IPS-11a (cell line): ENCODE results near the gene LPAR1.
"Not testable (repeated sequence)": the region's sequence is repeated elsewhere in the genome, so short reads cannot be mapped to it uniquely, and the experiment has no call there.

ENCODE experiments used
- H3K4me3 ChIP-seq: one replicate; pipeline ENCODE4 v1.5.1; 2013; ENCODE audit warnings: low read depth, low read length, control low read depth

Gene LPAR1

GRCh38 chr9:110886832-110887231 is 151.4 kb downstream of the LPAR1 start:
- no peak overlapping the region for H3K4me3 ChIP-seq

DNA sequence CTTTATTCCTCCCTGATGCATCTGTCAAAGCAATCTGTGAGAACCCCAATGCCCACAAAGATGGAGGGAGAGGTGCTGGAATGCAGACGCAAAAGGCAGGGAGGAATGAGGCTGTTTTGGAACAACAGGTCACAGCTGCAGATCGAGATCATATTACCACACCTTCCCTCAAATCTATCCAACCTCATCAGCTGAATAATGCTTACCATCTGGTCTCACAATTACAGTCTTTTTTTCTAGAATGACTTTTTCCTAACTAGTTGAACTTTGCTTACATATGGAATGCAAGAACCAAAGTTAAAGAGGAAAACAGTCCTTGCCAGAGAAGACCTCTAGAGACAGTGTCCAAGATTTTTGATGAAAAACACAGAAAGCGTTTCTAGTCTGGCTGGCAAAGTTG is 158.1 kb downstream of the LPAR1 start:
- no peak overlapping the region for H3K4me3 ChIP-seq

- H3K4me3 ChIP-seq = no peak overlapping the region
Observed at GRCh38 chr9:110877374-110877773, 160.9 kb downstream of the LPAR1 start.

DNA sequence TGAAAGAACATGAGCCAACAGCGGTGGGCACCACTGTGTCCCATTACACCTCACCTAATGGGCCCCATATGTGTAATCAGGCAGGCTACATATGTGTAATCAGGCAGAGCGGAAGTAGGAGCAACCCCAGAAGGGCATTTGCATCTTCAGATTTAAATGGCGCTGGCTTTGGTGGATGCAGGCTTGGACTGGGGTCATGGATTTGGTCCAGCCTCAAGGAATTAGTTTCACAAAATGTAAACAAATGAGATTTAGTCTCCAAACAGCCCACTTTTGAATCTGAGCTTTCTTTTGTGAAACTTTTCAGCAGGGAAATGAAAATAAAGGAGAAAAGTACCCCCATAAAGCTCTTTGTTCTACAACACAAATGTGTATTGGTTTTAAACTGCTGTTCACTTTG is 161.3 kb downstream of the LPAR1 start:
- no peak overlapping the region for H3K4me3 ChIP-seq

DNA sequence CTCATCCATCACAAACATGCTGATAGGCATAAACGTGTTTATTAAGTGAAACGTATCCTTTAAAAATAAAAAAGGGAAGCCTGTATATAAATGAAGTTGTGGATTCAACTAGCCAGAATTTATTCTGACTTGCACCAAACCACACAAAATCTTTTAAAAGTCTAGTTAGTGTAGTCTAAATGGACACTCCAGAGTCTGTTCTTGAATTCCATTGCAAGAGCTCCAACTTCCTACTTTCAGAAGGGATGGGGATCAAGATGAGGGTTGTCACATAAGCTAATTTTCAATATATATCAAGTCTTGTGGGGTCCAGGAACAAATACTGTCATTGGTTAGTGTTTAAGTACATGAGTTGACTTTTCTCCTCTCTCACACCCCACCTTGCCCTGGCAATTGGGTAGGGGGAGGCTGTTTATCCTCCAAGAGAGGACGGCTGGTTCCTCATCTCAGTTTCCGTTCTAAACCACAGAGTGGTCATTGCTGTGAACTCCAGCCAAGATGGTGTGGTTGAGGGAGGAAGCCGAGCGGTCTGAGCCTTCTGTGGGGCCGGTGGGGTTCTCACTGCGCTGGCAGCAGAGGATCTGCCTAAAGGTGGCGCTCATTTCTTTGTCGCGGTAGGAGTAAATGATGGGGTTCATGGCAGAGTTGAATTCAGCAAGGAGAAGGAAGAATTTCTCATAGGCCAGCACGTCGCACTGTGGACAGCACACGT is 163.2 kb downstream of the LPAR1 start:
- H3K4me3 ChIP-seq = no peak overlapping the region

GRCh38 chr9:110872920-110873319 is 165.3 kb downstream of the LPAR1 start:
- H3K4me3 ChIP-seq = no peak overlapping the region

- no peak overlapping the region for H3K4me3 ChIP-seq
Observed at GRCh38 chr9:110871736-110872135, 166.5 kb downstream of the LPAR1 start.

DNA sequence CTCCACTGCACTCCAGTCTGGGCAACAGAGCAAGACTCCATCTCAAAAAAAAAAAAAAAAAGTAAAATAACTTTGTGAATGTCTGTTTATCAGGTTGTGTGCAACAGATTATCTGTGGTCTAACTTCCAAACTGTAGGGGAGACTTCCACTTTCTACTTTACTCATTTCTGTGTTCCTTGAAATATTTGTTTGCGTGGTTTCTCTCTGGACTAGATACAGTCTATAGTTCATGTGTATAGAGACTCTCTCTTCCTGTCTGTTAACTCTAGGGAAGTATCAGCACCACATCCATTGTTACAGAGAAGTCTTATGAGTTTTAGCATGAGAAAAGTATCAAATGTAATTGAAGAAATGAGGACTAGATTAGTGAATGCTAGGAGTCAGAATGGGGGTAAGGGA is 168.3 kb downstream of the LPAR1 start:
- H3K4me3 ChIP-seq = no peak overlapping the region

DNA sequence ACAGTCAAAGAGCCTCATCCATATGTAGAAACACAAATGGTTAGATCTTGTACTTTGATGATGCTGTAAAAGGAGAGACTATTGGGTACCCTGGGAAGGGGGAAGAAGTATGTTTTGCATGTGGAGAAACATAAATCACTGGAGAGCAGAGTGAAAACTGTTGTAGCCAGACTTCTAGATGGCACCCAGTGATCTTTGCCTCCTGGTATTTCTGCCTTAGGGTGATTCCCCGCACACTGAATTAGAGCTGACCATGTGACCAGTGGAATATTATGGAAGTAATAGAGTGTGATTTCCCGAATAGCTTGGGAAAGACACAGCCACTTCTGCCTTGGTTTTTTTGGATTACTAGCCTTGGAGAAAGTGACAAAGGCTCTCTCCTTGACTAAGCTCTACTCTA is 174.3 kb downstream of the LPAR1 start:
- no peak overlapping the region for H3K4me3 ChIP-seq

DNA sequence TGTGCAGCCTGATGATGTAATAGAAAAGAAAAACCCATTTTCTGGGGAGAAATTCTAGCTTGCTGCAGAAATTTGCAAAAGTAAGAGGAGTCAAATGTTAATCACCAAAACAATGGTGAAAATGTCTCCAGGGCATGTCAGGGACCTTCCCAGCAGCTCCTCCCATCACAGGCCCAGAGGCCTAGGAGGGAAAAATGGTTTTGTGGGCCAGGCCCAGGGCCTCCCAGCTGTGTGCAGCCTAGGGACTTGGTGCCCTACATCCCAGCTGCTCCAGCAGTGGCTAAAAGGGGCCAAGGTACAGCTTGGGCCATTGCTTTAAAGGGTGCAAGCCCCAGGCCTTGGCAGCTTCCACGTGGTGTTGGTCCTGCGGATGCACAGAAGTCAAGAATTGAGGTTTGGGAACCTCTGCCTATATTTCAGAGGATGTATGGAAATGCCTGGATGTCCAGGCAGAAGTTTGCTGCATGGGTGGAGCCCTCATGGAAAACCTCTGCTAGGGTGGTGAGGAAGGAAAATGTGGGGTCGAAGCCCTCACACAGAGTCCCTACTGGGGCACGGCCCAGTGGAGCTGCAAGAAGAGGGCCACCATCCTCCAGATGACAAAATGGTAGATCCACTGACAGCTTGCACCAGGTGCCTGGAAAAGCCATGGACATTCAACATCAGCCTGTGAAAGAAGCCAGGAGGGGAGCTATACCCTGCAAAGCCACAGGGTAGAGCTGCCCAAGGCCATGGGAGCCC is 176.7 kb downstream of the LPAR1 start:
- H3K4me3 ChIP-seq = not testable (repeated sequence)

GRCh38 chr9:110856772-110857171 is 181.5 kb downstream of the LPAR1 start:
- no peak overlapping the region for H3K4me3 ChIP-seq

- no peak overlapping the region for H3K4me3 ChIP-seq
Observed at GRCh38 chr9:110850401-110851135, 187.7 kb downstream of the LPAR1 start.

- no peak overlapping the region for H3K4me3 ChIP-seq
Observed at GRCh38 chr9:110847671-110848070, 190.6 kb downstream of the LPAR1 start.

DNA sequence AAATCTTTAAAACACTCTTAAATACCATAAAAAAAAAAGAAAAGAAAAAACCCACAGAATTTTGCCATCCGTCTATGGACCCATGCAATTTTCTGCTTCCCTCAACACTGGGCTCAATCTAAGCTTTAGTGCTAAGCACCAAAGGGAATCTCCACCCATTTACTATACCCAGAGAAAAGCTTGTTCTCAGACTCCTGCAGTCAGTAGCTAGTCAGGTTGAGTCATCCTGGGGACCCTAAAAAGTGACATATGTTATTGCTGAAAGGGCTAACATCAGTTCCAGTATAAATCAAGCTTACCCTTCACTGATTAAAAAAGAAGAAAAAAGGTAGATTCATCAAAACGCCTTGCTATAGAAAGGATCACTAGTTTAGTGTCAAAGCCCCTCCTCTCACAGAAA is 192.1 kb downstream of the LPAR1 start:
- no peak overlapping the region for H3K4me3 ChIP-seq

DNA sequence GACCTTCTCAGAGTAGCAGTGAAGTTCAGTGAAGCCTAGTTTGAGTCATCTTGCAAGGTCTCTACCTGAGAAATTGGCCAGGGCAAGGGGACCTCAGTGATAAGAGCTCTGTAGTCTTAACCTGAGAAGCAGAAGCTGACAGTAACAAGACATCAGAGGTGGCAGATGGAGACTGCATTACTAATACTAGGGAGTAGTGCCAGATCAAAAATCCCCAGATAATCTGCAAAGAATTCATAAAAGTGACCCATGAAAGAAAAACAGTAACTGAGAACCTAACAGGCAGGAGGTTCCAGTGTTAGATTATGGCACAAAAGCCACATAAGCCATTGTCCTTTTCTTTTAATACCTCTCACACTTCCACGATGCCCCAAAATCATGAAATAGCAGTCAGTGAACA is 194.1 kb downstream of the LPAR1 start:
- no peak overlapping the region for H3K4me3 ChIP-seq

- no peak overlapping the region for H3K4me3 ChIP-seq
Observed at GRCh38 chr9:110842986-110843385, 195.3 kb downstream of the LPAR1 start.

GRCh38 chr9:110842169-110842568 is 196.1 kb downstream of the LPAR1 start:
- H3K4me3 ChIP-seq = no peak overlapping the region

GRCh38 chr9:110837401-110838005 is 200.8 kb downstream of the LPAR1 start:
- H3K4me3 ChIP-seq = no peak overlapping the region

GRCh38 chr9:110835859-110836271 is 202.4 kb downstream of the LPAR1 start:
- no peak overlapping the region for H3K4me3 ChIP-seq

- H3K4me3 ChIP-seq = no peak overlapping the region
Observed at GRCh38 chr9:110835404-110835803, 202.9 kb downstream of the LPAR1 start.

DNA sequence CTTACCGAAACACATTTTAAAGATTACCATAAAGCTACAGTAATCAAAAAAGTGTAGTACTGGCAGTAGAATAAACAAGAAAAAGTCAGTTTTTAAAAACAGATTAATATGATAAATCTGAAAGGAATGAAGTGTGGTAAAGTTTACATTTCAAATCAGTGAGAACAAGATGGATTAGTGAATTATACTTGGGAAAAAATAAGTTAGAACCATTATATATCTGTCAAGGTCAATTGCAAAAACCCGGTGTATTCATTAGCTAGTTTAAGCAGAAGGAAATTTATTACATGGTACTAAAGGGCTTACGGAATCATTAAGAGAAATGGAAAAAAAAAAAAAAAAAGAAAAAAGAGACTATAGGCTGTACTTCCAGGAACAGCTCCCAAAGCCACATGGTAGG is 205.3 kb downstream of the LPAR1 start:
- no peak overlapping the region for H3K4me3 ChIP-seq
